SK-MEL-5 (cell line): ENCODE data around the gene CCBE1. TPM values are rescaled to one million over a fixed set of nuclear protein-coding genes. Genes with fewer than 3 reads are reported as not detected.

Source experiments
- DNase-seq: peaks from one replicate; pipeline ENCODE4 v3.0.0-alpha.2; 2016; ENCODE audit warnings: low read depth, low spot score
- in situ Hi-C: cut with HindIII; loops from 2 replicates; pipeline ENCODE4 v1.10.0; 2016; ENCODE audit warnings: low sequenced_read_pairs, high pct_unique_total_duplicates, low pct_unique_long_range_greater_than_20kb
- total RNA-seq: library from RNA; depleted of rRNA; stranded (reverse); fragments of >200 nt; shearing (Covaris generic); gene quantifications from 2 replicates; pipeline ENCODE4 v1.2.3, GENCODE V29; 2014

CCBE1 gene
- total RNA-seq, 1 experiment from 2014 or later = 0.29 TPM

DNA sequence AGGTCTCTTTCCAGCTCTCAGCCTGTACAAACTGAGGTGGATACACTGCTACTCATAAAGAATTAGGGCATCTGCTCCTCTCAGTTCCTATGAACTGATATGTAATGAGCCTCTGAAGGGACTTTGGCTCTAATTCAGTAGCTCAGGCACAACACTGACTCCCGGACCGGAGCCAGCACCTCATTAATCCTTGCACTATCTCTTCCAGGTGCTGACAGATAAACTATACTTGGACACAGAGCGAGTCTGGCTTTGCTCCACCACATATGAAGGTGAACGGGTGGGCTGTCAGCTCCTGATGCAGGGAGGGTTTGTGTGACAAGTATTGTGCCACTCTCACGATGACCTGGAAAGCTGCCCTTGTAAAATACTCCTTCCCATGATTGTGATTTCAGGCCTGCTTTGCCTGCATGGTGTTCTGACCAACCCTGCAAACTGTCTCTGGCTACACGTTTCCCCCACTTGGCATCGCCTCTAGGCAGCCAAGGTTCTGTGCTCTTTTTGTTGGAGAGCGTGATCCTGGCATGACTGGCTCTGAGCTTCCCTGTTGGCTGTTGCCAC is 226.6 kb downstream of the CCBE1 start:
- no peak for DNase-seq
- in situ Hi-C loops = no loop called here

DNA sequence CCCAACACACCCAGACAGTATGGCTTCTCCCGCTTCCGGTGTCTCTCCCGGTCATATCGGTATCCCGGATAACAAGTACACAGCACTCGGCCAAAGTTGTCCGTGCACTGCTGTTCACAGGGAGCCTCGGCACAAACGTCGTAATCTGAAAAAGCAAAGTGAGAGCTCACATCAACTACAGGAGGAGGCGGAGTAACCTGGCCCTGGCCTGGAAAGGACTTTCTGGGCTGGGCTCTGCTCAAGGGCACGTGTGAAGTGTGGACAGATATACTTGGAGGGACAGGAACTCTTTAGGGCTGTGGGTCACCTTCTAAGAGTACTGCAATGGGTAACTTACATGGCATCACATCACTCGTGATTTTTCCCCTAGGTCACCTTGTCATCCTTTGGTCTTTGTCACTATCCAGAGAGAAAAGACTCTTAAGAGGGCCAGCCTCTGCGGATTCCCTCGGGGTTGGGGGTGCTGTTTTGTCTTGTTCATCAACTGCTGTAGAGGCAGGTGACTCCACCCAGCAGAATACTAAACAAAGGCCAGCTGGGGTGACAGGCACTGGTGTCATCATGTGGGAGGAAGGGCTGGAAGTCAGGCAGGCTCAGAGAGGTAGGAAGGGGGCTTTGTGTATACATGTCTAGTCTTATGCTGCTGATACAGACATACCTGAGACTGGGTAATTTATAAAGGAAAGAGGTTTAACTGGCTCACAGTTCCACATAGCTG is 227.6 kb downstream of the CCBE1 start:
- in situ Hi-C loops = no loop called here
- no peak for DNase-seq

DNA sequence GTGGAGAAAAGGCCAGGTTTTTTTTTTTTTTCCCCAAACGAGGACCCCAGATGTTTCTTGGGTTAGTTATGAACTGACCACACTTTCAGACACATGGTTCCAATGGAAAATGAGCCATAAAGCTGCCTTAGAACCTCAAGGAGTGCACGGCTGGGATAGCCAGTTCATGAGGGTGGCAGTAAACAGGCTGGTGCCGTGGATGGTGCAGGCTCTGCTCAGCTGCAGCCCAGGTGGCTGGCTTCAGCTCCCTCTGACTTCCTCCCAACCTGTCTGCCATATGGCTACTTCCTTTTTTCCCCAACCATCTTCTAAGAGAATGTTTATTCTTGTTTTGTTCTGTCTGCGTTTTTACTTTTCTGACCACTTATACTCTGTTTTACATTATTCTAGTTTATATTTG is 228.4 kb downstream of the CCBE1 start:
- in situ Hi-C loops = no loop called here
- DNase-seq = no peak

DNA sequence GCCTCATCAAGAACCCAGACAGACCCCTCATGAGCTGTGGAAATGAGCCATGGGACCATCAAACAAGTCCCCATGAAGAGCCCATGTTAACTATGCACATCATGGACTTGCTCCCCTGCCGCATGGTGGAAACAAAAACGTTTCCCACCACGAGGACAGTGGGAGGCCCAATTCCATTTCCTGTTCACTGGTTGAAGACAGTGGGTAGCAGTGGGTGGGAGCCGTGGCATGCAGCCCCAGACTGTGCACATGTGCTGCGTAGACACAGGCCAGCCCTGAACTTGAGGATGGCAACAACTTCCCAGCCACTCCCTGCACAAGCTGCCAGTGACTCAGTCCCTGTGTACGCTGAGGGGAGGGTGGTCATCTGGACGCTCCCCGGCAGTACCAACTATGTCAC is 229.7 kb downstream of the CCBE1 start:
- no peak for DNase-seq
- in situ Hi-C loops = no loop called here

DNA sequence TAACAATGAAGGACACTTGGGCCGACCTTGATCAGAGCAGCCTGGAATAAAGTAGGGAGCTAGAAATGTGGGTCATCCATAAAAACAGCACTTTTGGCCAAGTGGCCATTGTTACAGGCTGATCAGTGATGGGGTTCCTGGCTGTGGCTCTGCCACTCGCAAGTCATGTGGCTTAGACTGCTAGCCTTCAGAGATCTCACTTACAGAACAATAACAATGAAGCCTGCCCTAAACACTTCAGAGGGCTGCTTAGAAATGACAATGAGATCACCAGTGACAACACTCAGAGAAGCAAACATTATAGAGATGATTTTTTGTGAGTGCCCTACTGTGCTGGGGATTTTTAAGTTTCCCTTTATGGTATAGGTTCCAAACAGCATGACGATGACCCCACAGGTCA is 230.2 kb downstream of the CCBE1 start:
- DNase-seq = no peak
- in situ Hi-C loops = no loop called here

DNA sequence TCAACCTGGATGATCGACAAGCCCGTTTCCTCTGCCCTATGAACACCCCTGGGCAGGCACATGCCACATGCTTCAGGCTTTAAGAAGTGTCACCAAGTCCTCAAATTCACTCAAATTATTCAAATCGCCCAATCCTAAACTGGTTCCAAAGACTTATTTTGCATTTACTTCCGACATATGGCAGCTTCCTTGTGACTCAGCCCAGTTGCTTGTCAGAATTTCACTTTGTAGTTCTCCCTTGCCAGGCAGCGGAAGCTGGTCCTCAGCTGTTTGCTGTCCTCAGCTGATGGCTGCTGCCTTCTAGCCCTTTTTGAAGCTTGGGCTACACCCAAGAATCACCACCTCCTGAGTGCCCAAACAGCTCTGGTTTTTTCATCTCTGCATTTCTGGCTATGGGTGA is 232.7 kb downstream of the CCBE1 start:
- in situ Hi-C loops = no loop called here
- no peak for DNase-seq

DNA sequence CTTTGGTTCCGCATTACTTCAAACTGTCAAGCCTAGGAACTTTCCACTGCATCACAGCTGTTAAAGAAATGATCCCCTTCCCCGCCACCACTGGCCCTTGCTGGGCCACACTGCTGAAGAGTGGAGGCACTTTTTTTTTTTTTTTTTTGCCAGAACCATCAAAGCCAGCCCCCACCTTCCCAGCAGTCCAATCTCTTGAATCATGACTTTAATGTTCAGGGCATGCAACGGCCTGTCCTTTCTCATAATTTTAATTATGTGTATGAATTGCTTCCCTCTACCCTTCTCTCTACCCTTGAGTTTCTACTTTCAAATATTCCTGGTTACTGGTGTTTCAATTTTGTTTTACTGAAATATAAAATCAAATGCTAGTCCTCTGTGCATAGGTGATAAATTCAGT is 236.1 kb downstream of the CCBE1 start:
- in situ Hi-C loops = no loop called here
- no peak for DNase-seq

DNA sequence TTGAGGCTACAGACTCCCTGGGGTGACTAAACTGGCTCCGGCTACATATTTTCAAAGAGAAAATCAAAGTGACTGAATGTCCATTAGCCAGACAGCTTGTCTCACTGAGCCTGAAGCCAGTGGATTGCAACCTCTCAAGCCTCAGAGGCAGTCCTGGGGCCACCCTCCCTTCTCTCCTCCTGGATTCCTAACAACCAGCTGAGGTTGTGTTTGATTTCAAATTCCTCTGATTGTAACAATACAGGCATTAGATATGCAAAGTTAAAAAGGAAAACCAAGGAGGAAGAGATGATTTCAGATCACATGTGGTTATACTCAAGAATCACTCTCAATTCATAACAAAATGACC is 237.2 kb downstream of the CCBE1 start:
- in situ Hi-C loops = no loop called here
- DNase-seq = no peak

DNA sequence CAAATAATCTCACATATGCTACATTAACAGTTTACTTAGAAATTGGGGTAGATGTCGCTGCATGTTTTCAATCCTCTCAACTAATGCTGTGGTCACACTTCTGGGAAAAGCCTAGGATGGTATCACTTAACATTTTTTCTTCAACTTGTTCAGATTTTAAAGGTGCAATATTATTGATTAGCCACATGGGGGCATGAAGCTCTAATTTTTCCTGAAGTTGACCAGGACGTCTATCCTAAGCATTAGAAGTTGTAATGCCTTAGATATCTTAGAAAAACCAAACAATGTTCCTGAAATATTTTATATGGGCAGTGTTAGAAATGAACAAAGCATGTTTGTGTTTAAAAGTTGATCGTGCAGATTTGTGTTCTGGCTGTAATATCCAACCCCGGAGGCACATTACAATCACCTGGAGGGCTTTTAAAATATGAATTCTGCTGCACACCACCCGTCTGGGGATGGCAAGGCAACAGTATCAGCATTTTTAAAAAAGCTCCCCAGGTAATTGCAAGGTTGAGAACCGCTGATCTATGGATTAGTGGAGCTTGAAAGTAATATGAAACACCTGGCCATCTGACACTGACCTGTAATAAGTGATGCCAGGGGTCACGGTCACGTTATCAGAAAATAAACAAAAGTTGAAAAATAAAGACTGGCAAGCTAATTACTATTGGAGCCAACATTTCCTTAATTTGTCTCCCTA is 237.7 kb downstream of the CCBE1 start:
- in situ Hi-C loops = no loop called here
- DNase-seq = peak; percentile 44

DNA sequence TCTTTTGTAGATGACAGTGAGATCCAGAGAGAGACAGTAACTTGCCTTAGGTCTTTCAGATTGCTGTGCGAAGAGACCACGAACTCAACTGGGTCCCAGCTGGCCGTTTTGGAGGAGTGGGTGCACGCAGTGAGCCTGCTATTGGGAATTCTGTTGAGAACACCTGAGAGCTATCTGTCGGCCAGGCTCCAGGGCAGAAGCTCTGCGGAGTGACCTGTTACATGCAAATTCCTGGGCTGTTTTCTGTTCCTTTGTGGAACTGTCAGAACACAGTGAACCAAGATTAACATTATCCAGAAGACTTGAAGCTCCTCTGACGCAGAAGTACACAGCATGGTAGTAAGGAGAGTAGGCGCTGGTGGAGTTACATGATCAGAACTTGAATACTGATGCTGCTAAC is 238.6 kb downstream of the CCBE1 start:
- in situ Hi-C loops = no loop called here
- no peak for DNase-seq

DNA sequence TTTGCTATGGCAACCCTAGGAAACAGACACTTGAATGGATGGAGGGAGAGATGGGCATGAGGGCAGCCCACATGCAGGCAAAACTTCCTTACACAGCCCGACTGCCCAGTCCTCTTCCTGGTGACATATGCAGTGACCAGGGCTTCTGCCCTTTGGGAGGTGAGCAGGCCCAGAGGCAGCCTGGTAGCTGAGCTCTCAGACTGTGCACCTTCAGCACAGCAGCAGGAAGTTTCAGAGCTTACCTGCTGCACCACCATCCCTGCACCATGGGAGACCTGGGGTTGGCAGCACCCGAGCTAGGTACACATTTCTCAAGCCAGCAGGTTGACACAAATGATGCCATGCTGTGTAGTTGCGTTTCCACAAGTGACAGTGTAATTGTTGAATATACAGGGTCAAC is 240.6 kb downstream of the CCBE1 start:
- no peak for DNase-seq
- in situ Hi-C loops = no loop called here

DNA sequence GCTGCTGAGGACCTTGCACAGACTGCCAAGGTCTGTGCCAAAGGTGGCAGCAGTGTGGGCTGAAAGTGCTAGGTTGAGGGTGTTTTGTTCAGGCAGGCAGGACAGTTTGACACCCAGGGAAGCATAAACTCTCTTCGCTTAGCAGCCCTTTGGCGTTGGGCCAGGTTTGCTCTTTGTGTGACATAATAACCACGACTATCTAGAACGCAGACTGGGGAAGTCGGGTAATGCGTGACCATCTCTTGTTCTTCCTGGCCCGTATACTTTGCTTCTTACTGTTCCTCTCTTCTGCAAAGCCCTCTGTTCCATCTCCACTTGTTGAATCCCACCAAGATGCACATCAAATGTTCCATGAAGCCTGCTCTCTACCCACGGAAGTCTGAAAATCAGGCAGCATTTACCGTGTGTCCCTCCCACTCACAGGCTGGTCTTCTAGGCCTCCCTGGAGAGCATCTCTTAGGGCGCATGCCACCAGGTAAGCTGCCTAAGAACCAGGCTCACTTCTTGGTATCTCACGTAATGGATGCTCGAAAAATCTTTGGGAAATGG is 241.4 kb downstream of the CCBE1 start:
- in situ Hi-C loops = no loop called here
- DNase-seq = no peak

DNA sequence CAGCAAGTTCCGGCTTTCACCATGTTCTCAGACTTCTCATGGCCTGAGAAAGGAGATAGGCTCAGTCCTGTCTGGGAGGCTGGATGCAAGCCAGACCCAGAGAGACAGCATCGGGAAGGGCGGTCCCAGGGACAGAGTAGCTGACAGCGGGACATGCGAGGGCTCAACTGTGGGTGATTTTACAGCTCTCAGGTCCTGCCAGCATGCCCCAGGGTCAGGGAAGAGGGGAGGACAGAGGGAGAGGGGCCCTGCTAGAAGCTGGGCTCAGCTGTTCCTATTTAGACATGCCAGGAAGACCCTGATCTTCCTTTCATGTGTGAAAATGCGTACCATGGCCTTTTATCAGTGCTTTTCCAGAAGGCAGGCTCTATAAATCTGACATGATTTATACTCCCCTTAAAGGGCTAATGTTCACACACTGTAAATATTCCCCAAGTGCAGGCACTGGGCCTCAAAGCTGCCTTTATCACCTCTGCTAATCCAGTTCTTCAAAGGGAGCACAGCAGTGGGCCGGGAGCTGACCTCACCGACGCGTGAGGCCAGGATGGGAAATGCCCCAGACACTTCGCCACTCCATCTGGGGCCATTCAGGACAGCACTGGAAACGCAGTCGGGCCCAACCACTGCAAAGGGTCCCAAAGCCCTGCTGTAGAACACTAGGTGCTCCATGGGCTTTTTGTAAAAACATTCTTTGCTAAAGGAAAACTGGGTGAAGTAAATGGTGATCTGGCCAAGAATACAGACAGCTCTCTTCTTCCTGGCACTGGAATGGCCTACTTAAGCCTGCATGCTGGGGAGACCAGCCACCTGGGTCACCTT is 242.1 kb downstream of the CCBE1 start:
- no peak for DNase-seq
- in situ Hi-C loops = no loop called here

DNA sequence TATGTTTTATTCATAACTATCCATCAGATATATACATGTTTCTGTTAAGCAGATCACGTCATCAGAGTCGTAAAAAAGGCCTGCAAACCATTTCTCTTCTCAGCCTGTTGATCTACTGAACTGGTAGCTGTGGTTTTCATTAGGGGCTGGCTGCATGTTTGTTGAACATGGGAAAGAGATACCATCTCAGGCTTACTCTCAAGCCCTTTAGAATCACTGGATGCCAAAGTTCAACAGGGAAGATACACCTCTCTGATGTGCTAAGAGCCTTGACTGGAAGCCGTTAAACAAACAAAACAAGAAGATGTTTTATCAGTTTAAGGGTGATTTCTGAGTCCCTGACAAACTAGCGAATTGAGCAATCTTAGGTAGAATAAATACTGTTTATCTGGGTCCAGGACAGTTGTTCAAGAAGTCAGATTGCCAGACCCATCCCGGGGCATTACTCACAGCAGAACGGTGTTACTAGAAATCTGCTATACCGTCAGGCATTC is 243.7 kb downstream of the CCBE1 start:
- in situ Hi-C loops = no loop called here
- DNase-seq = no peak

DNA sequence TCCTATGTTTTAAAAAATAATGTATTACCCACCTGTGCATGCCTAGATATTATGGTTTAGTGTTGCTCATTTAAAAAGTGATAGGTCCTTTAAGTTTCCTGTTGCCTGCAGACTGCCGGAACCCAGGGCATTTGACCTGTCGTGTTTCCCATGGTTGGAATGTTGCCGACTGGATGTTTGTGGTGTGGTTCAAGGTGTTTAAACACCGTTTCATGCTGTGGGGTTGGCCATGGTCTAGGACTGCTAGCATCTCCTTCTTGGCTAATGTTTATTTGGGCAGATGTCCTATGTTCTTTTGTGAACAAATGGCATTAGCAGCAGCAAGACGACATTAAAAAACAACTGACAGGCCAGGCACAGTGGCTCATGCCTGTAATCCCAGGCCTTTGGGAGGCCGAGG is 245.3 kb downstream of the CCBE1 start:
- in situ Hi-C loops = no loop called here
- no peak for DNase-seq

DNA sequence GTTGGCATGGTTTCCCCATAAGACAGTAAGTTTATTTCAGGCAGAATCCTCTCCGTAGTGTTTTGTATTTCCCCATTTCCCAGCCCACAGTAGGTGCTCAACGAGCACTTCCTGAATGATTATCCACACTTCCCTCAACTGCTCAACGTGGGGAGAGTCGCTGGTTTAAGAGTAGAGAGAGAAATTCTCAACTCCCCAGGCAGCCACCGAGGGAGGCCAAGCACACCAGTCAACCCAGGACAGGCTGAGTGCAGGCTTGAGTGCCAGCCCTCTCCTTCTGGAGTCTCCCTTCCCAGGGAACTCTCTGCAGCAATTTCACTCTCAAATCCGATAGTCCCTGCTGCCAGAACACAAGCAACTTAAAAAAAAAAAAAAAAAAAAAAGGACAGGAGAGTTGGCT is 246.2 kb downstream of the CCBE1 start:
- DNase-seq = no peak
- in situ Hi-C loops = no loop called here

DNA sequence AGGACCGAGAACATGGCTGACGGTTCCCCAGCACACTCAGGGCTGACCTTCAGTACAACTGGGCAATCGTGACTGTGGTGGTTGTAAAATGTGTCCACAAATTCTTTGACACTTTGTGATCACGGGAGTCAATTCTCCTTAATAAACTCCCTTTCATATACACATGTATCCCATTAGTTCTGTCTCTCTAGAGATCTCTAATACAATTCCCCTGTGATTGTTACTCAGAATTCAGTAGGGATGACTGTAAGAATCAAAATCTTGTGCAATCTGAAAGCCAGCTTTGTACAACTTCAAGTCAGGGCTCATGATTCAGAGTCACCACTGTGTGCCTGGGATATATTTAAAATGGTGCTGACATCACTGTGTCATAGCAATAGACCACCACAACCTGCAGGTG is 248.7 kb downstream of the CCBE1 start:
- in situ Hi-C loops = no loop called here
- DNase-seq = peak; percentile 15

DNA sequence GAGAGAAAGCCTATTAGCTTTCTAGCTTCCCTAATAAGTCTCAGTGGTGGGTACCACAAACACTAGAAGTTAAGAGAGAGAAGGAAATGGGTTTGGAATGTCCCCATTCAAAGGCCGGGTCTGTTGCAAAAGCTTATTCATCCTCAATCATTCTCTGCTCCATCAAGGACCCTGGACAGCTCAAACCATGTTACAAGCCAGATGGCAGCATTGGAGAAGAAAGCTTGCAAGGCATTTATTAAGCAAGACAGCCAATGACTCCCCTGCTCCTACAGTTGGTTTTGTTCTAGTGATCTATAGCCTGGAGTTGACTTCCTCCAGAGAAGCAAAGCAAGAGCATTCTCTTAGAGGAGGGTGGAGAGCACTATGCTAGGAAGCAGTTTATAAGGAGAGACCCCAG is 251.2 kb downstream of the CCBE1 start:
- in situ Hi-C loops = no loop called here
- no peak for DNase-seq
